ENCODE measurements around the gene SFT2D1.

DNA sequence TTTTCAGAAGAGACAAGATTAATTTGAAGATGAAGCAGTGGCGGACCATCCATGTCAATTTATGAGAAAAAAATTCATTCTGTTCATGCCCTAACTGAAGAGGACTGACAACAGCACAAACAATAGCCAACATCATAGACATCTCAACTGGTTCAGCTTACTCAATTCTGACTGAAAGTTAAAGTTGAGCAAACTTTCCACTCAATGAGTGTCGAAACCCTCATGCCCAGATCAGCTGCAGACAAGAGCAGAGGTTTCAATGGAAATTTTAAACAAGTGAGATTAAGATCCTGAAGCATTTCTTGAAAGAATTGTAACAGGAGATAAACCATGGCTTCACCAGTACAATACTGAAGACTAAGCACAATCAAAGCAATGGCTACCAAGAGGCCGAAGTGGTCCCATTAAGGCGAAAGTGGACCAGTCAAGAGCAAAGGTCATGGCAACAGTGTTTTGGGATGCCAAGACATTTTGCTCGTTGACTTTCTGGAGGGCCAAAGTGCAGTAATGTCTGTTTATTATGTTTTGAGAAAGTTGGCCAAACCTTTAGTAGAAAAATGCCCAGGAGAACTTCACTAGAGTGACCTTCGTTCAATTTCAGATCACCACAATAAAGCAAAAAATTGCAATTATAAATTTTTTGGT lies 6.1 kb upstream of the SFT2D1 start:
- TF ChIP-seq, protein P1, sequence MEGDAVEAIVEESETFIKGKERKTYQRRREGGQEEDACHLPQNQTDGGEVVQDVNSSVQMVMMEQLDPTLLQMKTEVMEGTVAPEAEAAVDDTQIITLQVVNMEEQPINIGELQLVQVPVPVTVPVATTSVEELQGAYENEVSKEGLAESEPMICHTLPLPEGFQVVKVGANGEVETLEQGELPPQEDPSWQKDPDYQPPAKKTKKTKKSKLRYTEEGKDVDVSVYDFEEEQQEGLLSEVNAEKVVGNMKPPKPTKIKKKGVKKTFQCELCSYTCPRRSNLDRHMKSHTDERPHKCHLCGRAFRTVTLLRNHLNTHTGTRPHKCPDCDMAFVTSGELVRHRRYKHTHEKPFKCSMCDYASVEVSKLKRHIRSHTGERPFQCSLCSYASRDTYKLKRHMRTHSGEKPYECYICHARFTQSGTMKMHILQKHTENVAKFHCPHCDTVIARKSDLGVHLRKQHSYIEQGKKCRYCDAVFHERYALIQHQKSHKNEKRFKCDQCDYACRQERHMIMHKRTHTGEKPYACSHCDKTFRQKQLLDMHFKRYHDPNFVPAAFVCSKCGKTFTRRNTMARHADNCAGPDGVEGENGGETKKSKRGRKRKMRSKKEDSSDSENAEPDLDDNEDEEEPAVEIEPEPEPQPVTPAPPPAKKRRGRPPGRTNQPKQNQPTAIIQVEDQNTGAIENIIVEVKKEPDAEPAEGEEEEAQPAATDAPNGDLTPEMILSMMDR (IDR thresholded peaks at IDR 0.05) = no peak
- no peak for TF ChIP-seq POLR2AphosphoS5 (IDR thresholded peaks at IDR 0.05)
- no peak for TF ChIP-seq POLR2A (IDR thresholded peaks at IDR 0.05)

All from breast epithelium (tissue), 3 donors.